ENCODE measurements around the gene C1QTNF12.
A peak's percentile ranks its signal among the peaks of the same experiment; 100 is the strongest.
"Not testable (repeated sequence)": the region's sequence is repeated elsewhere in the genome, so short reads cannot be mapped to it uniquely, and the experiment has no call there.

C1QTNF12 gene

GRCh38 chr1:1259119-1259488 lies 12.6 kb upstream of the C1QTNF12 start:
- DNase-seq = no peak

- no peak for DNase-seq
These were observed 10.7 kb upstream of the C1QTNF12 start for GRCh38 chr1:1256956-1257871.

GRCh38 chr1:1255611-1256010 lies 9.1 kb upstream of the C1QTNF12 start:
- DNase-seq = no peak

GRCh38 chr1:1255078-1255477 lies 8.6 kb upstream of the C1QTNF12 start:
- no peak for DNase-seq

- no peak for DNase-seq
These were observed 8.1 kb upstream of the C1QTNF12 start for GRCh38 chr1:1254667-1254998.

GRCh38 chr1:1253972-1254666 lies 7.6 kb upstream of the C1QTNF12 start:
- no peak for DNase-seq

- no peak for DNase-seq
These were observed 6.8 kb upstream of the C1QTNF12 start for GRCh38 chr1:1253314-1253713.

GRCh38 chr1:1250786-1251284 lies 4.3 kb upstream of the C1QTNF12 start:
- DNase-seq = peak; percentile 76

- not testable (repeated sequence) for DNase-seq
These were observed 1.7 kb upstream of the C1QTNF12 start for GRCh38 chr1:1248009-1248913.

- DNase-seq = no peak
These were observed 905 bp upstream of the C1QTNF12 start for GRCh38 chr1:1247341-1247913.

GRCh38 chr1:1245817-1246576 lies 525 bp downstream of the C1QTNF12 start:
- no peak for DNase-seq

- no peak for DNase-seq
These were observed 1.2 kb downstream of the C1QTNF12 start for GRCh38 chr1:1245178-1245816.

- no peak for DNase-seq
These were observed 2.2 kb downstream of the C1QTNF12 start for GRCh38 chr1:1244192-1244811.

- DNase-seq = no peak
These were observed 2.7 kb downstream of the C1QTNF12 start for GRCh38 chr1:1243807-1244191.

GRCh38 chr1:1243266-1243660 lies 3.3 kb downstream of the C1QTNF12 start:
- DNase-seq = no peak

GRCh38 chr1:1242461-1243265 lies 3.9 kb downstream of the C1QTNF12 start:
- DNase-seq = no peak

GRCh38 chr1:1241588-1242219 lies 4.8 kb downstream of the C1QTNF12 start:
- no peak for DNase-seq

- no peak for DNase-seq
These were observed 5.5 kb downstream of the C1QTNF12 start for GRCh38 chr1:1240822-1241587.

- no peak for DNase-seq
These were observed 6.2 kb downstream of the C1QTNF12 start for GRCh38 chr1:1240348-1240732.

All from activated gamma-delta T cell treated with Interleukin-2 at 50 U/mL for 16 hours (primary cell).